GM04504 (cell line): ENCODE data around the gene RAB25.

Experiments used
- DNase-seq: peaks from one replicate; pipeline ENCODE4 v3.0.0-alpha.2; 2012; ENCODE audit warnings: low read depth

Gene RAB25

GRCh38 chr1:156117414-156118176, 56.6 kb downstream of the RAB25 start:
- DNase-seq: no peak

DNA sequence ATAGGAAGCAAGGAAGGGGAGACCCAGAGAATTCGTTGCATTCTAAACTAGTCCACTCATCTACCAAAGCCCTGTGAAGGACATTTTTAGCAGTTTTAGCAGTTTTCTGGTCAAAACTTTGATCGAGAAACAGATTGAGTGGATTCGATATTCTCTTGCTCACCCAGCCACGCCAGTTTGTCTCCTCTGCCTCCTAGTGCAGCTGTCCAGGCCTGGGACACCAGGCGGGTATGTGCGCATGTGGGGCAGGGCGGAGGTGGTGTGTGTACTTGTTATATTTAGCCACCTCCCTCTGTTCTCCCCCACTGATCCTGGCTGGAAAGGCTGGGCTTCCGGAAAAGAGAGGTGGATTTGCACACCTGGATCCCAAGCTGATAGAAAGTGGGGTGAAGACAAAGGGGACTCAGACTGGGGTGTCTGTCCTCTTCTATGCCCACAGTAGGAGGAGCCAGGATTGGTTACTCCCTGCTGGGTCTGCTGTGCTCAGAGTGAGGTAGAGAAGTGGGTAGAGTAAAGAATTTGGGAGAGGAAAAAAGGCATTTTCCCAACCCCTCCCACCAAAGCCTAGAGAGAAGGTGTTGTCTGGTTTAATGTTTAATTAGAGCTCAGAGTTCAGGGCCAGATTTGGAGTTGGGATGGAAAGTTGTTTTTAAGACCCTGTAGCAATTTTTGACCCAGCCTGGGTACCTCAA, 57.4 kb downstream of the RAB25 start:
- DNase-seq: no peak

GRCh38 chr1:156119503-156120209, 58.7 kb downstream of the RAB25 start:
- no peak for DNase-seq
